HG03457 (cell line): Measurements from ENCODE around the gene GPR42.
"Not testable (repeated sequence)": the region's sequence is repeated elsewhere in the genome, so short reads cannot be mapped to it uniquely, and the experiment has no call there.

ENCODE experiments used
- ATAC-seq: cut with Tn5 transposase; IDR thresholded peaks from one replicate; pipeline ENCODE4 v1.9.1; 2021; ENCODE audit warnings: moderate number of reproducible peaks; ENCODE audit not compliant: unreplicated experiment

The GPR42 gene

GRCh38 chr19:35392742-35393715, 22.2 kb downstream of the GPR42 start:
- ATAC-seq = no peak

GRCh38 chr19:35395382-35396199, 24.7 kb downstream of the GPR42 start:
- ATAC-seq = no peak

DNA sequence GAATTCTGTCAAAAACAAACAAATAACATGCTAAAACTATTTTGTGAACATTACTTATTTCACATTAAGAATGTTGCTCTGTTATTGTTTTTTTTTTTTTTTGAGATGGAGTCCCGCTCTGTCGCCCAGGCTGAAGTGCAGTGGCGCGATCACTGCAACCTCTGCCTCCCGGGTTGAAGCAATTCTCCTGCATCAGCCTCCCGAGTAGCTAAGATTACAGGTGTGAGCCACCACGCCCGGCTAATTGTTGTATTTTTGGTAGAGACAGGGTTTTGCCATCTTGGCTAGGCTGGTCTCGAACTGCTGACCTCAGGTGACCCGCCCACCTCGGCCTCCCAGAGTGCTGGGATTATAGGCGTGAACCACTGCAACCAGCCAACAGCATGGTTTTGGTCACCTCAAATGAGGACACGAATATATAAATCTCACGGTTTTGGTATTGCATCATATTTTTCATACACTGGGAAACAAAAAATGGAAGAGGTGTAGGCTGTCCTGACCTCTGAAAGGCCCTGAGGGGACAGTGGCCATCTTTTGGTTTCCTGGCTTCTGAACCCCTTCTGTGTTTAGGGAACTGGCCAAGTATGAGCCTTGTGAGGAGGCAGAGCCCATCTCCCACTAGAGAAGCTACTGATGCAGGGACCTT, 25.5 kb downstream of the GPR42 start:
- ATAC-seq = no peak

DNA sequence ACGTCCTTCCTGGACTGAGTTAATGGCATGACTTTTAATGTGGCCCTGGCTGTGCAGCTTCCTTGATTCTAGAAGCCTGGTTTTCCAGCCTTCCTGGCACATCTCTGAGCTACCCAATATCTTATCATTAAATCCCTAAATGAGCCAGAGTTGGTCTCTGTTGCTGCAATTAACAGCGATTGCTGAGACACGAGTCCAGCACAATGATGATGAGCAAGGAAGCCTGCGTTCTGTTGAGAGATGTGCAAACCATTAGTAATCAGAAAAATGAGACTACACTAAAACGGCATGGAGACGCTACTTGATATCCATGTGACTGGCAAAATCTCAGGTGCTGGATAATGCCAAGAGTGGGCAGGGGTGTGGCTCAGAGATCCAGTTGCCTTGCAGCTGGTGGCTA, 26.2 kb downstream of the GPR42 start:
- ATAC-seq = no peak

- ATAC-seq = no peak
These were observed 27.7 kb downstream of the GPR42 start for GRCh38 chr19:35398570-35398969.

GRCh38 chr19:35399231-35399630, 28.4 kb downstream of the GPR42 start:
- ATAC-seq = no peak

DNA sequence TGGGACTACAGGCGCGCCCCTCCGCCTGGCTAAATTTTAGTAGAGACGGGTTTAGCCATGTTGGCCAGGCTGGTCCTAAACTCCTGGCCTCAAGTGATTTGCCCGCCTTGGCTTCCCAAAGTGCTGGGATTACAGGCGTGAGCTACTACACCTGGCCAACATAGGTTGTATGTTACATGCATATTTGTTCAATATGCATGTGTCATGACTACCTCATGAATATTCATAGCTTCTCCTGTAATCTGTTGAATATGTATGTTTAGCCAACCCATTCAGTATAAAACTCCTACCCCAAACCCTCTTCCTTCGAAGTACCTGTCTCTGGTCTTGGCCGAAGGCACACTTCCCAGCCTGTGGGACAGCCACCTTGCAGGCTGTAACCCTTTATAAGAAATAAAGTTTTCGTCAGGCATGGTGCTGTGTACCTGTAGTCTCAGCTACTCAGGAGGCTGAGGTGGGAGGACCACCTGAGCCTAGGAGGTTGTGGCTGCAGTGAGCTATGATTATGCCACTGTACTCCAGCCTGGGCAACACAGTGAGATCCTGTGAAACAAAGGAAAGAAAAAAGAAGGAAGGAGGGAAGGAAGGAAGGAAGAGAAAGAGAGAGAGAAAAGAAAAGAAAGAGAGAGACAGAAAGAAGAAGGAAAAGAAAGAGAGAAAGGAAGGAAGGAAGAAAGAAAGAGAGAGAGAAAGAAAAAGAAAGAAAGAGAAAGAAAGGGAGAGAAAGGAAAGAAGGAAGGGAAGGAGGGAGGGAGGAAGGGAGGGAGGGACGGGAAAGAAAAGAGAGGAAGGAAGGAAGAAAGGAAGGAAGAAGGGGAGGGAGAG, 29.3 kb downstream of the GPR42 start:
- ATAC-seq = no peak

- ATAC-seq = no peak
These were observed 29.9 kb downstream of the GPR42 start for GRCh38 chr19:35400773-35401100.

GRCh38 chr19:35401416-35401815, 30.5 kb downstream of the GPR42 start:
- ATAC-seq = not testable (repeated sequence)

- ATAC-seq = no peak
These were observed 32.4 kb downstream of the GPR42 start for GRCh38 chr19:35403116-35403760.

DNA sequence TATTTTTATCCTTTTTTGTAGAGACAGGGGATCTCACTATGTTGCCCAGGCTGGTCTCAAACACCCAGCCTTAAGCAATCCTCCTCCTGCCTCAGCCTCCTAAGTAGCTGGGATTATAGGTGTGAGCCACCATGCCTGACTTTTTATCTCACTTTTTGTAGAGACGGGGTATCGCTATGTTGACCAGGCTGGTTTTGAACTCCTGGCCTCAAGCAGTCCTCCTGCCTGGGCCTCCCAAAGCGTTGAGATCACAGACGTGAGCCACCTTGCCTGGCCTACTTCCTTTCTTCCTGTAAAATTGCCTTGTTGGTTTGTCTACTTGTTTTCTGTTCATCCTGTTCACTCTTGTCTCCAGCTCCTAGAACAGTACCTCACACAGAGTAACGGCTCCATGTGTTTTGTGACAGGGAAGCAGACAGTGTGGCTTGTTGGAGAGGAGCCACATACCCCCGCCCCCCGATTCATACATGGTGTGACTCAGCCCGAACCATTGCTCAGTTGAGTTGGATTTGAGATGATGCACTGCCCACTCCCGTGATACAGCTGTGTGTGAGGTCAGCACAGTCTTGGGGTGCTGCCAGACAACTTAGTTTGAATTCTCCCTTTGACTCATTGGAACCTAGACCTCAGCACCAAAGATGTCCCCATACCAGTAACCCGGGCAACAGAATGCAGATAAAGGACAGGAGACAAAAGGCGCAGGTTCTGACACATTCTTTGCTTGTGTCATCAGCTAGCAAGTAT, 34.2 kb downstream of the GPR42 start:
- ATAC-seq = peak; percentile 57

- ATAC-seq = no peak
These were observed 36.8 kb downstream of the GPR42 start for GRCh38 chr19:35407619-35408018.

- peak; percentile 56 for ATAC-seq
These were observed 37.7 kb downstream of the GPR42 start for GRCh38 chr19:35408284-35409171.

DNA sequence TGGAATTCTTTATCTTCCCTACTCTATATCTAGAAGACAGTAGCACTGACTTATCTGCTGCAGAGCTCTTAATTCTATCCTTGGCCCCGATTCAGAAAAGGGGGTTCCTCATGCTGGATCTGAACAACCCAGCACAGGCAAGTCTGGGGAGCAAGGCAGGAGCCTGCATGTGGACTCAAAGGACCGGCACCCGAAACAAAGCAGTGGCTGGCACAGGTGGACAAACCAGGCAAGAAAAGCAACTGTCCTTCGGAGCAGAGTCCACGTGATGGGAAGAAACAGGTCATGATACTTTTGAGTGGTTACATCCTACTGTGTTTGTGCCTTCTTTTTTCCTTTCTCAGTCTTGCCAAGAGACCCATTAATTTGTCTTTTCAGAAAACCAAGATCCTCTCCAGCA, 38.3 kb downstream of the GPR42 start:
- ATAC-seq = no peak

- ATAC-seq = no peak
These were observed 39.6 kb downstream of the GPR42 start for GRCh38 chr19:35410487-35410886.

GRCh38 chr19:35414442-35414841, 43.6 kb downstream of the GPR42 start:
- no peak for ATAC-seq

GRCh38 chr19:35416331-35416730, 45.5 kb downstream of the GPR42 start:
- ATAC-seq = no peak

DNA sequence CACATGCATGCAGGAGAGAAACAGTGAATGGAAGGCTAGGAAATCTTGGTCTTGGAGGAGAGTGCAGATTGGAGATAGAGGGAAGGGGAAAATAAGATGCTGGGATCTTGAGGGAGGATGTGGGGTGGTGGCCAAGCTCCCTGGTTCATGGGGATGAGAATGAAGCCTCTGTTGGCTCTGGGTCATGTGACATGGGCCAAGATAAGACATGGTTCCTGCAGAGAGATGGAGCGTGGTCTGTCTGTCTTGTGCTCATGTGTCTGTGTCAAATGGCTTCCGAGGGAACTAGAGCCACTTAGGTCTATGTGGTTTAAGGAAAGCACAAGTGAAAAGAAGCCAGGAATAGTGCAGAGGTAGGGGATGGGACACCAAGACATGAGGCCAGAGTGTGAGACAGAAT, 46.4 kb downstream of the GPR42 start:
- ATAC-seq = no peak
